ENCODE results near the gene NR1H3. TPM values are rescaled to one million over a fixed set of nuclear protein-coding genes. Genes with fewer than 3 reads are reported as not detected.

Gene NR1H3
- total RNA-seq, 1 donor from 2014 or later, result 17.3 TPM

DNA sequence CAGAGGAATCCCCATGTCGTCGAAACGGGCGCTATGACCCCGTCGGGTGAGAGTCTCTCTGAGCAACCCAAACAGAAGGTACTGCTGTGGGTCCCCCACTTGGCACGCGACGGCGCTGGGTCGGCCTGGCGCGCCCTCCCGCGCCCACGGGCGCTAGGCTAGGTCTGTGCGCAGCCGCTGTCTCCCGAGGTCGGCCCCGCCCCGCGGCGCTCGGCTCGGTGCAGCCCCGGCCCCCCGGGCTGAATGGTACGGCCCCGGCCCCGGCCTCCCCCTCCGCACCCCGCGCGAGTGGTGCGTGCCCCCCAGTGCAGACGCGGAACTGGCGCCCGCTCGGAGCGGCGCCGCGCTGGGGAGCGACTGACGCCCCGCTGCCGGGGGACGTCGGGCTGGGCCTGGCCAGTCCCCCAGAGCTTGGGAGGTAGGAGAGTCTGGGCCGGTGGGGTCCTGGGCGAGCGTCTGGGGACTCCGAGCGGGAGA, 12.1 kb downstream of the NR1H3 start, which contains the start of gene MADD:
TSS of gene MADD (plus strand) at position 305 of the 477 bp plus-strand sequence.
- DNase-seq (ENCODE audit: low read depth), result no peak

- no peak for DNase-seq (ENCODE audit: low read depth)
Observed at GRCh38 chr11:47270331-47271271, 12.8 kb downstream of the NR1H3 start.

GRCh38 chr11:47271328-47271727, 13.5 kb downstream of the NR1H3 start:
- DNase-seq (ENCODE audit: low read depth), result no peak

DNA sequence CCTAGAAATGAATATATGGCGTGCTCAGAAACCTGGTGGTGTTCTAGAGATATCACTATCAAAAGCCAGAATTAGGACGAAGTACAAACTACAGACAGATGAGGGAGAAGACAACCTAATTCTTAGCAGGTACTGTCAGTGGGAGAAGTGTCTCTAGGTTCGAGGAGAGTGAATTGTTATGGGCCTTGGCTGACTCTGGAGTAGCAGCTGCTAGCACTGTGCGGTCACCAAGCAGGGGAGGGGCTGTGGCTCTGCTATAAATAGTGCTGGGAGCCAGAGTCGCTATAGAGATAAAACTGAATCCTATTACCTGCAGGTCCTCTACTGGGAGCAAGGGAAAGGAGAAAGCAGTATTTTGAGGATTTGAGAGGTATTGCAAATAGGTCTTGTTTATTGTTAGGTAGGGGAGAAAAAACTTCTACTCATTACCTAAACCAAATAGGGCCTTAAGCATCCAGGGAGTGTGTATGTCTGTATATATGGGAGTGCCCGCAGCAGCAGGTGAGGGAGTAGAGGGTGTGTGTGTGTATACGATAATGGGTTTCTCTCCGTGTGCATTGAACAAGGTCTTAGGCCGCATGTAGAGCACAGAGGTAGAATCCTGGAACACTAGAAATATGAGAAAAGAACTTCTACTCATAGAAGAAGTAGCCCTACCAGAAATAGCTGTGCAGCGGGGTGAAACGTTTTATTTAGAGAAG, 14.3 kb downstream of the NR1H3 start:
- no peak for DNase-seq (ENCODE audit: low read depth)

DNA sequence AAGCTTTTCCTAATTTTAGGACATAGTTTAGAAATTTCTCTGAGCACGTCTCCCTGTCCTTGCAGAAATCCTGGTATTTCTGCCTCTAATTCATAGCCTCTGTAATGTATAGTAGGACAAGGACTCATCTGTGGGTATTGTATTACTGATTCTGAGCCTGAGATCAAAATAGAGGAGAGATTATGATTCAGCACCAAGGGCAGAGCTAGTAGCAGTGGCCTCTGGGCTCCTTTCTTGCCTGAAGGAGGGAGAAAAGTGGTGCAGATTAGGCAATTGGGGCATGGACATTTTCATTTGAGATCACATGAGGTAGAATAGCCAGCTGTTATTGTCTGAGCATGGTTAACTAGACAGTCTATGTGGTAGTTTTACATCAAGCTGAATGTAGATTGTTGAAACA, 14.9 kb downstream of the NR1H3 start:
- peak; percentile 22 for DNase-seq (ENCODE audit: low read depth)

DNA sequence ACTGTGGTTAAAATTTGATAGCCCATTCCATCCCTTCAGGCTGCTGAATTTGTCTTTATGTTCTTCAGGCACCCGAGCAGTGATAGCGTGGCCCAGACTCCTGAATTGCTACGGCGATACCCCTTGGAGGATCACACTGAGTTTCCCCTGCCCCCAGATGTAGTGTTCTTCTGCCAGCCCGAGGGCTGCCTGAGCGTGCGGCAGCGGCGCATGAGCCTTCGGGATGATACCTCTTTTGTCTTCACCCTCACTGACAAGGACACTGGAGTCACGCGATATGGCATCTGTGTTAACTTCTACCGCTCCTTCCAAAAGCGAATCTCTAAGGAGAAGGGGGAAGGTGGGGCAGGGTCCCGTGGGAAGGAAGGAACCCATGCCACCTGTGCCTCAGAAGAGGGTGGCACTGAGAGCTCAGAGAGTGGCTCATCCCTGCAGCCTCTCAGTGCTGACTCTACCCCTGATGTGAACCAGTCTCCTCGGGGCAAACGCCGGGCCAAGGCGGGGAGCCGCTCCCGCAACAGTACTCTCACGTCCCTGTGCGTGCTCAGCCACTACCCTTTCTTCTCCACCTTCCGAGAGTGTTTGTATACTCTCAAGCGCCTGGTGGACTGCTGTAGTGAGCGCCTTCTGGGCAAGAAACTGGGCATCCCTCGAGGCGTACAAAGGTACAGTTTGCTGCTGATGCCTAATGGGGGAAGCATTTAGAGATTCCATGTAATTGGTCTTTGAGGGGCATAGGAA, 16.9 kb downstream of the NR1H3 start:
- DNase-seq (ENCODE audit: low read depth), result no peak

GRCh38 chr11:47276923-47277322, 19.1 kb downstream of the NR1H3 start:
- no peak for DNase-seq (ENCODE audit: low read depth)

GRCh38 chr11:47278058-47278457, 20.3 kb downstream of the NR1H3 start:
- no peak for DNase-seq (ENCODE audit: low read depth)

DNA sequence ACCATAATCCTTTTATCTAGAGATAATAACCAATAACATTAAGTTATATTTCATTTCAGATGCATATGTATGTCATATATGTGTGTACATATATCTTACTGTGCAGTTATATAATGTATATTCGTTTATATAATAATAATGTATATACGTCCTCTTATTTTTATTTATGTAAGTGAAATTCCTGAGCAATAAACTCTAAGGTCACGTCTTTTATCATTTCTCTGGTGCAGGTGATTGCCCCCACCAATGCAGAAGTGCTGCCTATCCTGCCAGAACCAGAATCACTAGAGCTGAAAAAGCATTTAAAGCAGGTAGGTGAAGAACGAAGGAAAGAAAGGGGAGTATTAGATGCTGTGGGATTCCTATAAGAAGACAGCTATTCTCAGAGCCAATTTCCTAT, 21.0 kb downstream of the NR1H3 start:
- no peak for DNase-seq (ENCODE audit: low read depth)

DNA sequence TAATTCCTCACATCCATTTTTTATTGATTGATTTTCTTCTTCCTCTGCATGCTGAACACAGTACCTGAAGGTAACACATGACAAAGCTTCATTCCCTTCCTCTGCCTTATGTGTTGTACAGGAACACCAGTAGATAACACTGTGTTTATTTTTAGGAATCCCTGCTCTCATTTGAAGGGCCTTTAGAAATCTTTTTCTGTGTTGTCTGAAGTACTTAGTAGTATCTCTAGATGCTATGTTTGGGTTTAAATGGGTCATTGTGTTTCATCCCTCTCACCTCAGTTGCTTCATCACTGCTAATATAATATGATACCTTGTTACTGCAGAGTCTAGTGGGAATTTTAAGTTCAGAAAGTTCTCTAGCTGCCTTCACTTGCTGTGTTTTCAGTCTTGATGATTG, 22.3 kb downstream of the NR1H3 start:
- no peak for DNase-seq (ENCODE audit: low read depth)

DNA sequence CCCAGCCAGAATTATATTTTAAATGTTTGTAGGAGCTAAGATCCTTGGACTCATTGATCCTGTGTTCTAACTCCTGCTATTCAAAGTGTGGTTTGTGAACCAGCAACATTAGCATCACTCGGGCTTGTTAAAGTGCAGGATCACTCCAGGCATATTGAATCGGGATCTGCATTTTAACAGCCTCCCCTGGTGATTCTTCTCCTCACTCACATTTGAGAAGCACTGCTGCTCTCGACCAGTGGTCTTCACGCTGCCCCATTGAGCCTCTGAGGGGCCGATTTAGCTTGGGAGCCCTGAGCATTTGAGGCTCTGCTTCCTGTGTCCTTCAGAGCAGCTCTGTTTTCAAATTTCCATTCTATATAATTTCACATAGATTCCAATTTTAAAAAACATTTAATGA, 23.1 kb downstream of the NR1H3 start:
- no peak for DNase-seq (ENCODE audit: low read depth)

DNA sequence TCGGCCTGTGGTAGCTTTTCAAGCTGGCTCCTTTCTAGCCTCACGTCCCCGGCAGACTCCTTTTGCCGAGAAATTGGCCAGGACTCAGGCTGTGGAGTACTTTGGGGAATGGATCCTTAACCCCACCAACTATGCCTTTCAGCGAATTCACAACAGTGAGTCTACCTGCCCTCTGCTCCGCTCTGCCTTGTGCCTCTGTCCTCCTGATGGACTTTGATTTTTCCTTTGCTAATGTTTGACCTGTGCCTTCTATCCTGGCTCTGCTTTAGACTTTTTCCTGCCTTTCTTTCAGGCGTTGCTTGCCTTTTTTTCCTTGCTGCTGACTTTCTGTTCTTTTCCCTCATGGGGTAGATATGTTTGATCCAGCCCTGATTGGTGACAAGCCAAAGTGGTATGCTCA, 24.7 kb downstream of the NR1H3 start:
- no peak for DNase-seq (ENCODE audit: low read depth)

DNA sequence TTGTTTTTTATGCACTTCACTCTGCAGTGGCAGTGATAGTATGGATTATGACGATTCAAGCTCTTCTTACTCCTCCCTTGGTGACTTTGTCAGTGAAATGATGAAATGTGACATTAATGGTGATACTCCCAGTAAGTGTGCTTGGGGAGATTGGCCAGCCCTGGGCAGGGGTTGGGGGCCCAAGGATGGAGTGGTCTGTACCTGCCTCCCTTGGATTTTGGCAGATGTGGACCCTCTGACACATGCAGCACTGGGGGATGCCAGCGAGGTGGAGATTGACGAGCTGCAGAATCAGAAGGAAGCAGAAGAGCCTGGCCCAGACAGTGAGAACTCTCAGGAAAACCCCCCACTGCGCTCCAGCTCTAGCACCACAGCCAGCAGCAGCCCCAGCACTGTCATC, 26.4 kb downstream of the NR1H3 start:
- no peak for DNase-seq (ENCODE audit: low read depth)

- no peak for DNase-seq (ENCODE audit: low read depth)
Observed at GRCh38 chr11:47285969-47286770, 28.4 kb downstream of the NR1H3 start.

DNA sequence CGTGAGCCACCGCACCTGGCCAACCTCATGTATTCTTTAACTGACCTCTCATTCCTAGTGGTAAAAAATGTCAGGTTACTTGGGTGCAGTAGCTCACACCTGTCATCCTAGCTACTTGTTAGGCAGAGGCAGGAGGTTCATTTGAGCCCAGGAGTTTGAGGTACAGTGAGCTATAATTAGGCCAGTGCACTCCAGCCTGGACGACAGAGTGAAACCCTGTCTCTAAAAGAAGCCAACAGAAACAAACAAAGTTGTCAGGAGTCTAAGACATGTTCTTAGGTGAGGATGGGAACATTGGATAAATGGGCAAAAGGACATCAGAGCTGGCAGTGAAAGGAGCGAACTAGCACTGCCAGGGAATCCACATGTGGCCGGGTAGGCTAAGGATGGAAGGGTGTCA, 30.3 kb downstream of the NR1H3 start:
- no peak for DNase-seq (ENCODE audit: low read depth)

DNA sequence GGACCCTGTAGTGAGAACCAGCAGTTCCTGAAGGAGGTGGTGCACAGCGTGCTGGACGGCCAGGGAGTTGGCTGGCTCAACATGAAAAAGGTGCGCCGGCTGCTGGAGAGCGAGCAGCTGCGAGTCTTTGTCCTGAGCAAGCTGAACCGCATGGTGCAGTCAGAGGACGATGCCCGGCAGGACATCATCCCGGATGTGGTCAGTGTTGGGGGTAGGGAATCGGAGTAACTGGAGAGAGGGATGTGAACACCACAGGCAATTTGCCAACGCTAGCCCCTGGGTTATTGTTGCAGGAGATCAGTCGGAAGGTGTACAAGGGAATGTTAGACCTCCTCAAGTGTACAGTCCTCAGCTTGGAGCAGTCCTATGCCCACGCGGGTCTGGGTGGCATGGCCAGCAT, 32.1 kb downstream of the NR1H3 start:
- DNase-seq (ENCODE audit: low read depth), result no peak

DNA sequence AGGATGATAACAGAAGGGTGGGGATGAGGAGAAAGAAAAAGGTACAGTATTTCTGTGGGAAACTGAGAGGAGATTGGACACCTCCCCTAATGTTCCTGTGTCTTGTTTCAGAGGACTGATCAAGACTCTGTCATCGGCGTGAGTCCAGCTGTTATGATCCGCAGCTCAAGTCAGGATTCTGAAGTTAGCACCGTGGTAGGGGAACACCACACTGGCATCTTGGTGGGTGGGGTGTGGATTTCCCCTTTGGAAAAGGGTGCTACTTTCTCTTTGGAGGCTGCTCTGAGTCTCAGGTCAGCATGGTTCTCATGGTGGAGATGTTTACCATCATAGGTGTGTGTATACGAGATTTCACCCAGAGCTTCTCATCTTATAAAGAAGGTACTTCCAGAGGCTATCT, 37.6 kb downstream of the NR1H3 start:
- no peak for DNase-seq (ENCODE audit: low read depth)

GRCh38 chr11:47296045-47296444, 38.2 kb downstream of the NR1H3 start:
- DNase-seq (ENCODE audit: low read depth), result peak; percentile 68

DNA sequence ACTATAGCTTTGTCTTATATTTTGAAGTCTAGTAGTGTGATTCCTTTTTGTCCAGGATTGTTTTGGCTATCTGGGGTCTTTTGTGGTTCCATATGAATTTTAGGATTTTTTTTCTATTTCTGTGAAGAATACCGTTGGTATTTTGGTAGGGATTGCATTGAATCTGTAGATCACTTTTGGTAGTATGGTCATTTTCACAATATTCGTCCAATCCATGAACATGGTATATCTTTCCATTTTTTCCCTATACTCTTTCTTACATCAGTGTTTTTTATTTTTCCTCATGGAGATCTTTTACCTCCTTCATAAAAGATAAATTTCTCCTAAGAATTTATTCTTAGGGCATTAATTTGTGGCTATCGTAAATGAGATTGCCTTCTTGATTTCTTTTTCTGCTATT, 41.3 kb downstream of the NR1H3 start:
- no peak for DNase-seq (ENCODE audit: low read depth)

GRCh38 chr11:47302853-47303252, 45.1 kb downstream of the NR1H3 start:
- no peak for DNase-seq (ENCODE audit: low read depth)

- peak; percentile 86 for DNase-seq (ENCODE audit: low read depth)
Observed at GRCh38 chr11:47305734-47306483, 48.1 kb downstream of the NR1H3 start.
